Measurements from ENCODE around the gene PRKN.

DNA sequence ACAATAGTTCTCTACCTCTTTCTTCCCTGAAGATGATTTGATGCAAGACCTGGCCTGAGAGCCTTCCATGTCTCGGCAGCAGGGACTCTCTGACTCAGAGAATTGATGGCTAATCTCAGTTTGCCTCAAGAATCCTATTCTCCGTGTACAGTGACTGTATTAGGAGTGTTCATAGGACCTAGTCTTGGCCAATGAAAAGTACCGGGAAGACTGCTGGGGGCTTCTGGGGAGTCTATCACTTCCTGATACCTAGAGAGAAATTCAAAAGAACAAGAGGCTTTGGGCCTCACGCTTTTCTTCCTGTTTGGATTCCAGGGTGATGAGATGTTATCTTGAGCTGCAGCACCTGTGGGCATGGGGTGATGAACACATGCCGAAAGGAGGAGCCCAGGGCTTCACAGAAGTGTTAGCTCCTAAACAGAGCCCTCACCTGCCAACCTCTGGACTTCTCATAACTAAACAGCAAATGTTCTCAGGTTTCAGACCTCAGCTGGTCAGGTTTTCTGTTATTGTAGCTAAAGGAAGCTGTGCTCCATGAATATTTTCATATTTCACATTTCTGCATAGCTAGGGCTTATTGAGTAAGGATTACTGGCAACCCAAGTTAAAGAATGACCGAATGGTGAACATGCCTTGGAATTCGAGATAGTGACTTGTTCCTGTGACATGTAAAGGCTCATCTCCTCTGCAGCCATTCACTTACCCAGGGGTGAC lies 1130.6 kb downstream of the PRKN start:
- no peak for TF ChIP-seq SIN3A (IDR thresholded peaks at IDR 0.05; ENCODE audit: borderline replicate concordance, insufficient read depth, low read depth, low read length)
- TF ChIP-seq REST (IDR thresholded peaks at IDR 0.05; ENCODE audit: insufficient read depth in 1 of 2, low read depth in 2 of 2, low read length in 1 of 2): no peak
- TF ChIP-seq, protein P1, sequence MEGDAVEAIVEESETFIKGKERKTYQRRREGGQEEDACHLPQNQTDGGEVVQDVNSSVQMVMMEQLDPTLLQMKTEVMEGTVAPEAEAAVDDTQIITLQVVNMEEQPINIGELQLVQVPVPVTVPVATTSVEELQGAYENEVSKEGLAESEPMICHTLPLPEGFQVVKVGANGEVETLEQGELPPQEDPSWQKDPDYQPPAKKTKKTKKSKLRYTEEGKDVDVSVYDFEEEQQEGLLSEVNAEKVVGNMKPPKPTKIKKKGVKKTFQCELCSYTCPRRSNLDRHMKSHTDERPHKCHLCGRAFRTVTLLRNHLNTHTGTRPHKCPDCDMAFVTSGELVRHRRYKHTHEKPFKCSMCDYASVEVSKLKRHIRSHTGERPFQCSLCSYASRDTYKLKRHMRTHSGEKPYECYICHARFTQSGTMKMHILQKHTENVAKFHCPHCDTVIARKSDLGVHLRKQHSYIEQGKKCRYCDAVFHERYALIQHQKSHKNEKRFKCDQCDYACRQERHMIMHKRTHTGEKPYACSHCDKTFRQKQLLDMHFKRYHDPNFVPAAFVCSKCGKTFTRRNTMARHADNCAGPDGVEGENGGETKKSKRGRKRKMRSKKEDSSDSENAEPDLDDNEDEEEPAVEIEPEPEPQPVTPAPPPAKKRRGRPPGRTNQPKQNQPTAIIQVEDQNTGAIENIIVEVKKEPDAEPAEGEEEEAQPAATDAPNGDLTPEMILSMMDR (IDR thresholded peaks at IDR 0.05): no peak
- TF ChIP-seq POLR2AphosphoS5 (IDR thresholded peaks at IDR 0.05; ENCODE audit: low read depth, low read length): no peak
